NCI-H146 (cell line): ENCODE measurements around the gene HELZ2.
A peak's percentile ranks its signal among the peaks of the same experiment; 100 is the strongest.

Source experiments
- DNase-seq: peaks from one replicate; lab custom pipeline; 2025; lab: John Stamatoyannopoulos, UW

The HELZ2 gene

DNA sequence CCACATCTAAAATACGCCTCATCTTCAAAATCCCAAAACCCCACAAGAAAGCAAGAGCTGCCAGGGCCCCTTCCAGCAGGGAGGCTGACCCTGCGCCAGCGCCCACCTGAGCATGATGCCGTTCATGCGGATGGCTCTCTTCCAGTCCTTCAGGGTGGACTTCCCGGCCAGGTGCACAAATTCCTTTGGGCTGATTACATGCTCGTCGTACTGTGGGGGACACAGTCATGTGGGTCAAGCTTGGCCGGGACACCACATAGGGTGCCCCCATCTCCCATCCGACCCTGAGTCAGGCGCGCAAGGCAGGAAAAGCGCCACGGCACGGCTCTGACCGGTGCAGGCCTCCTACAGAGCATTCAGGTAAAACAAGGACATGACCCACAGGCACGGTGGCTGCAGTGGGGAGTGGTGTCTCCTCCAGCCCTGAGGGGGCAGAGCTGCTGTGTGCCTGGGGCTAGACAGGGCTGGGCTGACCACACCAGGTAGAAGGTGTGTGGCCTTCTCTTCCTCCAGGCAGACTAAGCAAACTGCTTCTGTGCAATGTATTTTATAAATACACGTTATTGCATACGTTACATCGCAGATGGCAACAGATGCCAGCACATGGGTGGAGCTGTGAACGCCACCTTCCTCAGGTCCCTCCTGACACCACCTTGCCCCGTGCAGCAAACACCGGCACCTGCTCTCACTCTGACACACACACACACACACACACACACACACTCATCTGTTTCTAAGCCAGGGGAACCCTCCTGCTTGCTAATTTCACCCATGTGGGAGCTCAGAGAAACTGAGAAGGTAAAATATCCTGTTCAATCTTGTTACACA lies 23.8 kb upstream of the HELZ2 start:
- DNase-seq = no peak

DNA sequence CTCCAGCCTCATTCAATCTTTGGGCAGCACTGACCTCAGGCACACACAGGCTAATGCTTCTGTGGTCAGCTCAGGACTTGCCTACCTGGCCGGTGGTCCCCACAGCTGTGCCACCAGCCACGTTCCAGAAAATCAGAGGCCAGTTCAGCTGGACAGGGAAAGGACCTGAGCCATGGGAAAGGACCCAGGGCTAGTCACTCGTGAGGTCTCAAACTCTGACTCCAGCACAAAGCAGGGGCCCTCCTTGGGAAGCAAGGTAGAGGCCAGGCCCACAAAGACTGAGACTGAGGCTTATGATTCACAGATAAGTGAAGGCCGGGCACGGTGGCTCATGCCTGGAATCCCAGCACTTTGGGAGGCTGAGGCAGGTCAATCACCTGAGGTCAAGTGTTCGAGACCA lies 22.4 kb upstream of the HELZ2 start:
- DNase-seq = no peak

DNA sequence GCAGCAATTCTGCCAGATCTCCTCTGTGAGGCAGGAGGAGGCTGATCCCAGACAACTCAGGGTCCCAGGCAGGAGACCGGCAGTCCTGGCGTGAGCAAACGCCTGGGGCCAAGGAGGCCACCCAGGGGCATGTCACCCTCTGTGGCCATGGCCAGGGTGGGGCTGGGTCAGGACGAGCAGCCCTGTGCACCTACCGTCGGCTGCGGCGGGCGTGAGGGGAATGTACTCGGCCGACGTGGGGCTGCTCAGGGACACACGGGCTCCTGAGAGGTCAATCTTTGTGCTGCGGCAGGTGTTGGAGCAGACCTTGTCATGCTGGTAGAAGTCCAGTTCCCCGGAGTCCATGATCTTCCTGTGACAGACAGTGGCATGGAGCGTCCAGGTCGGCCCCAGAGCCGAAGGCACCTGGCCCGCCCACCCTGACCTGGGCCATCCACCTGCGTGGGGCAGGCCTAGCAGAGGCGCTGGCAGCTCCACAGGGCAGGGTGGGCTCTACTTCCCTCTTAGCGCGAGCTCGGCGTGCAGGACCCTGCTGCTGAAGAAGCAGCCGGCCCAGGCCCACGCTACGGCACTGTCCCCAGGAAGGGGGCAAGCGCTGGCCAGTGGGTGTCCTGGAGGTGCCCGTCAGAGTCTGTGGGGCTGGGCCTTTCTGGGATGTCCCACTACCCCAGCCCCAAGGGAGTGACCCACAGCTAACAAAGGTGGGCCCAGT lies 21.5 kb upstream of the HELZ2 start:
- no peak for DNase-seq

DNA sequence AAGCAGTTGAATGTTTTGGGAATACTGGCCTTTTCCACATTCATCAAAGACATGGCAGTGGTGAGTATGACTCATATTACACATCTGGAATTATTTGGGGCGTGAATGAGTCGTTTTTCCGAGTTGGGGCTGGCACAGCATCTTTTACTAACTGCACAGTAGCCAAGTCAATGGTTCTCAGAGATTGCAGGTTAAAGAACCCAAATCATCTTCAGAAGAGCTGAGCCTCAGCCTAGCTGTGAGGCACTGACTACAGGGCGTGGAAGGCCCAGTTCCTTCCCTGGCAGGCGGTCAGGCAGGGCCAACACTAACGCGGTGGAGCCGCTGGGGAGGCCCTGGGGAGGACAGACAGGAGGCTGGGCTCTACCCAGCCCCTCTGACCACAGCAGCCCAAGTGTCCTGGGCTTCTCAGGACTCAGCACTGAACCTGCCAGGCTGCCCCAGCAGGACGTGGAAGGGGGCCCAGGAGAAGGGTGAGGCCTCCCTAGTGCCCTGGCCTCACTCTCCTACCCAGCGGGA lies 20.1 kb upstream of the HELZ2 start:
- DNase-seq = no peak

DNA sequence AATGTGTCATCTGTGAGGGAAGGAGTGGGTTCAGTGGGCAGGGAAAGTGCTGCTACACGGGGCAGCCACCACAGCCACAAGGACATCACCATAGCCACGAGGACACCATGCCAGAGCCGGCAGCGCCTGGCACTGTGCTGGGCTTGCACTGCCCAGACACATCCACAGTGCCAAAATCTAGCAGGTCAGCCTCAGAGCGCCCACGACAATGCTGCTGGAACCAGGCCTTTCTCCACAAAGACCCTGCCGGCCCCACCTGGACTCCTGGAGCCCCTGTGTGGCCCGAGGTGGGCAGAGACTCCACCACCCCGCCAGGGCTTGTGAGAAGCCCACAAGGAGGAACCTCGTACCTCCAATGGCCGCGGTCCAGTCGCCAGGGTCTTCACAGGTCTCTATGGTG lies 18.6 kb upstream of the HELZ2 start:
- DNase-seq = no peak

DNA sequence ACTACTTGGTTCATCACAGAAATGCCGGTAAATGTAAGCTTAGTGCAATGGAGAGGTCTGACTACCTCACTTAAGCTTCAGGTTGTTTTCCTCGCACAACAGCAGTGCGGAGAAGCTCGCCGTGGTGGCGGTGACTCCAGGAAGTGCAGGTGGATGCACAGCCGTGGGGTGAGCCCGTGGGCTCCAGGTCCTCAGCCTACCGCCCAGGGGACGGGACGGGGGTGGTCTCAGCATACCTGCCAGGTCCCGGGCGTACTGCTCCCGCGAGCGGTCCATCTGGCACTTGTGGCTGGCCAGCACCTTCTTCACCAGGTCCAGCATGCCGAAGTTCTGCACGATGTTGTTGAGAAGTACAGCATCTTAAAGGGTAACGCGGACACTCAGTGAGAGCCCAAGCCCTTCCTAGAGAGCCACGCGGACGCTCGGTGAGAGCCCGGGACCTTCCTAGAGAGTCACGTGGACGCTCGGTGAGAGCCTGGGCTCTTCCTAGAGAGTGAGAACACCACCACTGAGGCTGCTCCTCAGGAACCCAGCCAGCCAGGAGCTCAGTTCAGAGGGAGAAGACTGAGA lies 17.8 kb upstream of the HELZ2 start:
- DNase-seq = no peak

DNA sequence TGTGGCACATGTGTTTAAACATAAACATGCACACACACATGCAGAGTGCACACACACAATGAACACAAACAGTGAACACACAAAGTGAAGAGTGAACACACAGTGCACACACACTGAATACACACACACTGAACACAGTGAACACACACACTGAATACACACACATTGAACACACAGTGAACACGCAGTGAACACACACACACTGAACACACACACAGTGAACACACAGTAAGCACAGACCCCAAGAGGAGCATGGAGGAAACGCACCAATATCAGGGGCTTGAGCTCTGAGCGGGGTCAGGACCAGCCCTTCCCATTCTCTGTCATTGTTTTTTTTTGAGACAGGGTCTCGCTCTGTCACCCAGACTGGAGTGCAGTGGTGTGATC lies 17.1 kb upstream of the HELZ2 start:
- DNase-seq = no peak

DNA sequence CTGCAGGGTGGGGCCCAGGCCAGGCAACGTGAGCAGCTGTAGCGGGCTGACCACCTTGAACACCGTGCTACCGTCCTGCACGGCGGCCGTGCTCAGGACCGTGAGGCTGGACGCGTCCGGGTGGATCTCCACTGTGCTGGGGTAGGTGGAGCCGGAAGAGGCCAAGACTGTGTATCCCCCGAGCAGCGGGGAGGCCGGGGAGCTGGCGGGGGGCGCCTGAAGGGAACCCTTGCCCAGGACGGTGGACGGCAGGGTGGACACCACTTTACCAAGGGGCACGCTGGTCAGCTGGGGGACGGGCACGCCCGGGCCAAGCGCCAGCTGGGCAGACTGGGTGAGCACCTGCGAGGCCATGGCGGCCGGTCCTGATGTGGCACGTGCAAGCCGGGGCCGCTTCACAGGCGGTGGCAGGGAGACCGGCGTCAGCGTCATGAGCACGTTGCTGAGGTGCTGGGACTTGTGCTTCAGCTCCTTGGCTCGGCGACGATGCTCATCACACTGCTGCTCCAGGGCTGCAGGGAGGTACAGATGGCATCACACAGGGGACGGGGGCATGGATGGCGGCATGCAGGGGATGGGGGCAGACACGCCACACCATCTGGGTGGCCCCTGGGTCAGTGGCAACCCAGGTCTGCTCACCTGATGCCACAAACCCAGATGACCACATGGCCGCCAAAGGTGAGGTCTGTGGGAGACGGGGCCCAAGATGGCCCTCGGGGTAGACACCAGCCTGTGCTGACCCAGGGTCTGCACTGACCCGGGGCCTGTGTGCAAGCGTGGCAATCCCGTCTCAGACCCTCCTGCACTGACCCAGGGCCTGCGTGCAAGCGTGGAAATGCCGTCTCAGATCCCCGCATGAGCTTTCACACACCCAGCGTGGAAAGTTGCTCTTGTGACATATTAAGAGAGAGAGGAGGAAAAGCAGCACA lies 16.4 kb upstream of the HELZ2 start:
- DNase-seq = no peak

DNA sequence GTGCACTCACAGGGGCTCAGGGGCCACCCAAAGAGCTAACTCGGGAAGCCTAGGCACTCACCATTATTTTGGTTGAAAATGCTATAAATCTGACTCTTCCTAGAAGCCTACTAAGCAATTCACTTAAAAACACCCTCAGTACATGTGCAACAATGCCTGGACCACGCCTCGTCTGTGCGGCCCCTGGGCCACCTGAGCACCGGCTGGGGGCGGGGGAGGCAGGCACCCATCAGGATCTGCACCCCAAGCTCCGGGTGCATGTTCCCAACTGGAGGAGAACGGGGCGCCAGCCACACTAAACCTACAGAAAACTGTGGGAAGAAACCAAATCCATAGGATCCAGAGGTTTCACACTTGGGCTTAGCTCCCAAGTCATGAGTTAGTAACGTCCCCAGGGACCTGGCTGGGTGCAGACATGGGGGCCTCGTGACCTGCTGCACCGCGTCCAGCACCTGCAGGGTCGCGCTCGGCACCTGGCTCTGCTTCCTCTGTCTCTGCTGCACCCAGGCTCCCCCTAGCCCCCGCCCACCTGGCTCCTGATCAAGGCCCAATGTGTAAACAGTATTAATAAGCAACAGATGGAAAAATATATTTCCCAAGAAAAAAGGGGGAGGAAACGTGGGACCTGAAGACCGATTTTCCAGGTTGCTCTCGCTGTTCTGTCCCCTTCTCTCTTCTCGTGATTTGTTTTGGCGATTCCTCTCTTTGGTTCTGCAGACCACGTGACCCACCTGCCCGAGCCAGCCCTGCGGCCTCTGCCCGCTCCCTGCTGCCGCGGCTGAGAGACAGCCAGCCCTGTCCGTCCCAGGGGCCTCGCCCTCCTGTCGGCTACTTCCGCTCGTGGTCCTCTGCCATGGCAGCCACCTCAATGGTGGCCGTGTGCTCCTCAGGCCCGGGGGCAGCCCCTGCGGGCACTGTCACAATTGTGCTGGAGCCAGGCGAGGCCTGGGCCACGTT lies 15.5 kb upstream of the HELZ2 start:
- no peak for DNase-seq

DNA sequence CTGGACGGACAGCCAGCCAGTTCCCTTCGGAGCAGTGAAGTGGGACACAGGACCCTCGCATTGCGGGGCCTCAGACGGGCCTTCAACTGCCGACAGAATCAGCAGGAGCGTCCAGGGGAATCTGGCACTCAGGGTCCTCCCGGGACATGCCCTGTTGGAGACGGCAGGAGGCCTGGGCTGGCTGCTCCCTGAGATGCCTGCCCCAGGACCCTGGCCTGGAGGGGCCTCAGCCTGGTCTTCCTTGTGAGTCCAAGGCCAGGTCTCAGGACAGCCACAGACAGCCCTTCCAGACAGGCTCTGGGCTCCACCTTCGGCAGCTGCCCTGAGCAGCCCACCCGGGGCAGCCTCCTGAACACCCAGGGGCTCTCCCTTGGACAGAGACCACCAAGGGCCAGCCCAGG lies 14.6 kb upstream of the HELZ2 start:
- DNase-seq = no peak

DNA sequence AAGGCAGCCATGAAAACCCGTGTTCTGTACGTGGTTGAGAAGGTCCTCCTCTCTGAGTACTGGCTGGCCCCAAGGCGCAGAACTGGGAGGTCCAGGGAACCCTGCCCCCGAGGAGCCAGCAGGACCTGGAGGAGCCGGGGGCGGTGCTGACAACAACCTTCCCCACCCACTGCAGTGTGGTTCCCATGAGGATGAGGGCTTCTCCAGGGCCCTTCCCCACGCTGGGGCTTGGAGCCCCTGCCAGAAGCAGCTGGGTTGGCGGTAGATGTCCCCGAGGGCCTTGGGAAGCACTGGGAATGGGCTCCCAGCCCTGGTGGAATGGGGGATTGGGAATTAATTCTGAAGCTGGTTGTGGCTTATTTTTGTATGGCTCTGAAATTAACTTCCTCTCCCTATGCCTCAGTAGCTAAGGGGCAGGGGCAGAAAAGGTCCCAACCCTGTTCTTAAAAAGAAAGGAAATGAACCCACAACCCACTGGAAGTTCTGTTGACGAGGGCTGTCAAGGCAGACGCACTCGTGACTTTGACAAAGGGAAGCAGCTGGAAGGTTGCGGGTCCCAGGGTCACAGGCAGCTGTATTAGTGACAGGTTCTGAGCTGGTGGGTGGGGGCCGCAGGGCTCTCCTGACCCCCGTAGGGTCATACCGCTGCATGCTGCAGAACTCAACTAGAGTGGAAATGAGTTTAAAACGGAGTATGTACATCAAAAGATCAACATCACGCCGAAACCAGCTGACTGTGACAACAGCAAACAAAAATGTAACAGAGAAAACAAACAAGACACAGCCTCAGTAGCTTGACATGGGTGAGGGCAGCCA lies 13.9 kb upstream of the HELZ2 start:
- DNase-seq = no peak

DNA sequence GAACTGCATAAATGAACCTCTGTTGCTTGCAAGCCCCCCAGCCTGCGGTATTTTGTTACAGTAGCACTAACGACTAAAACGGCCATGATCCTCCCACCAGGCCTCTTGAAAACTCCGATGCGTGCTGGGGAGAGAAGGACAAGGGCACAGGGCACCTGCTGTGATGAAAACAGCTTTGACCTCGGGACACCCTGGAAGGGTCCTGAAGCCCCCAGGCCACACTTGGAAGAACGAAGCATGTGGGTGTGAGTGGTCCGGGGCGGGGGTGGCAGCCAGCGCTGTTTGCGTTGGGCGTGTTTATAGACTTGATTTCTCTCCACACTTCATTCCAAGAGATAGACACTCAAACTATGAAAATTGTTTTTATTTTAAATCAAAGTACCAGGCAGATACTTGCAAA lies 13.2 kb upstream of the HELZ2 start:
- DNase-seq = no peak

DNA sequence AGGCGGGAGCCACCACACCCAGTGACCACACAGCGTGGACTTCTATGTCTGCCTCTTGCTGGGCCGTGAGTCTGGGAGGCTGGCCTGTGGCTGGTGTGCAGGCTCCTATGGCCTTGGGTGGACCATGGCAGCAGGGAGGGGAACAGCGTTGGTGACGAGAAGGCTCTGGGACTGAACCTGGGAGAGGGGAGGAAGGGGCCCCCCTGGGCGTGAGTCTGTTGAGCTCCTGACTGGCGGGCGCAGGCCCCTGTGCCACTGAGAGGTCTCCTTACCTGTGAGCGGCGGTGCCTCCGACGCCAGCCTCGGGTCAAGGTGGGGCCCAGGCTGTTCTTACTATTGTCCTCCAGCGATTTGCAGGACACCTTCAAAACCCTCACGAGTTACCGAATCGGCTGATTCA lies 12.8 kb upstream of the HELZ2 start:
- DNase-seq = no peak

DNA sequence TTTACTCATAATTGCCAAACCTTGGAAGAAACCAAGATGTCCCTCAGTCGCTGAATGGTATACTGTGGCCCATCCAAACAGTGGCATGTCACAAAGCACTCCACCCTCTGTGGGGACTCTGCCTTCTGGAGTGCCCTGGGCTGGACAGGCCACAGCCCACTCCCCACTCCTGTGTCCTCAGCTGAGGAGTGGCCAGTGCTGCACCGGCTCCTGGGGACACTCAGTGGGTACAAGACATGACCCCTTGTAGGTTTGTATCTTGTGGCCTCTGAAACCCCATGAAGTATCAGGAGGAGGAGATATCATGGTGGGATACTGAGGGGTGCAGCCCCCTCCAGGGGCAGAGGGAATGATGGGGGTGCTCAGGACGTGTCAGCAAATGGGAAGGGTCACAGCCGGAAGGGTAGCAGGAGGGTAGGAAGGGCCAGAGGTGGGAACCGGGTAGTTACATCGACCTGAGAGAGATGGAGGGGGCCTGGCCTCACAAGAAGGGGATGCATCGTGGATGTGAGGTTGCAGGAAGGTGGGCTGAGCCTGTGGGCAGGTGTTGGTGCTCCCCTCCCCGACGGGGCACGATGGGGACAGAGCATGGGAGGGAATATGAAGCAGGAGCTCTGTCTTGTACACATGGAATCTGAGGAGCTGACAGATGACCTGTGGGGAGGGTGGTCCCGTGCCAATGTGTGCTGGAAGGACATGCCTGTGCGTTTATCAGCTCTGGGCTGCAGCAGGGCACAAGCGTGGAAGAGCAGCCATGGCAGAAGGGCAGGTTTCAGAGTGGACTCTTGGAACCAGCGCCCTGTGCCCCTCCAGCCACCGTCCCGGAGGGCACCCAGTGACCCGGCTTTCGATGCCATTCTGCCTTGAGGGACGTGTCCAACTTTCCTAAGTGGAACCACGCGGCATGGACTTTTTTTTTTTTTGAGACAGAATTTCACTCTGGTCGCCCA lies 11.9 kb upstream of the HELZ2 start:
- no peak for DNase-seq

DNA sequence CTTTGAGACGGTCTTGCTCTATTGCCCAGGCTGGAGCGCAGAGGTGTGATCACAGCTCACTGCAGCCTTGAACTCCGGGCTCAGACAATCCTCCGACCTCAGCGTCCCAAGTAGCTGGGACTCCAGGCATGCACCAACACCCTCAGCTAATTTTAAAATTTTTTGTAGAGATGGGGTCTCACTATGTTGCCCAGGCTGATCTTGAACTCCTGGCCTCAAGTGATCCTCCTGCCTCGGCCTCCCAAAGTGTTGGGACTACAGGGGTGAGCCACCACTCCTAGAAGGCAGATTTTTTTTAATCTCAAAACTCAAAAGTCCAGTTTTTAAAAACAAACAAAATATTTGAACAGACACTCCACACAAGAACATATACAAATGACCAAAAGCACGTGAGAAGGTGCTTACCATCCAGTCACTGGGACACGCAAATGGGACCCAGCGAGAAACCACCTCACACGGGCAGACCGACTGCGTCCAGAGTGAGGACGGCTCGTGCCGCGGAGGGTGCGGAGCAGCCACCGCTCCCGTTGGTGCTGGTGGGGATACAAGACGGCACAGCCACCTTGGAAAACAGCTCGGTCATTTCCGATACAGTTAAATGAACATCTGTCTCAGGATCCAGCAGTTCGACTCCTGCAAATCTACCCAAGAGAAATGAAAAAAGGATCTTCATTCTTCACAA lies 8.5 kb upstream of the HELZ2 start:
- no peak for DNase-seq

DNA sequence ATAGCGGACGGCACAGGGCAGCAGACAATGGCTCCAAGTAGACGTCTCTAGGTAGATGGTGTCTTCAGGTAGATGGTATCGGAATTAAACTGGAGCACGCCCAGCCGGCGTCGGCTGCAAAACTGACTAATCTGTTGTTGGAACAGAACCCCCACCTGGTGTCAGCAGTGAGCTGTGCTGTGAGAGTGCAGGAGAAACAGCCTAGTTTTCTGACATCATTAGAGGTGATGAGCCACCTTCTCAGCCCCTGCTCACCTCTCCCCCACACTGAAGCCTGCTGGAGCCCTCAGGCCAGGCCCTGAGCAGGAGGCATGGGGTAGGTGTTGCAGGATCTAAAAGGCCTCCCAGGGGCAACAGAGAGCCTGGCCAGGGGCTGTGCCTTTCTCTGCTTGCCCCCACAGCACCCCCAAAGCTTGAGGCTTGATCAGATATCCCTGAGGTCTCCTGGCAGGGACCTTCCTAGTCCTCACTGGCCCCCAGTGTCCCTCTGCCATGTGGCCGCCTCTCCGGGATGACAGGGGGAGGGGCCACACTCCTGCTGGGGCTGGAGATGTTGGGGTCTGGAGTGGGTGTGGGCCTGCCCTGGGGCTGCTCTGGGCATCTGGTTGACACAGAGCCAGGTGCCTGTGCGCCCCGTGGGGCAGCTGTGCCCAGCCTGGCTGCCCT lies 6.9 kb upstream of the HELZ2 start:
- DNase-seq = peak; percentile 33

DNA sequence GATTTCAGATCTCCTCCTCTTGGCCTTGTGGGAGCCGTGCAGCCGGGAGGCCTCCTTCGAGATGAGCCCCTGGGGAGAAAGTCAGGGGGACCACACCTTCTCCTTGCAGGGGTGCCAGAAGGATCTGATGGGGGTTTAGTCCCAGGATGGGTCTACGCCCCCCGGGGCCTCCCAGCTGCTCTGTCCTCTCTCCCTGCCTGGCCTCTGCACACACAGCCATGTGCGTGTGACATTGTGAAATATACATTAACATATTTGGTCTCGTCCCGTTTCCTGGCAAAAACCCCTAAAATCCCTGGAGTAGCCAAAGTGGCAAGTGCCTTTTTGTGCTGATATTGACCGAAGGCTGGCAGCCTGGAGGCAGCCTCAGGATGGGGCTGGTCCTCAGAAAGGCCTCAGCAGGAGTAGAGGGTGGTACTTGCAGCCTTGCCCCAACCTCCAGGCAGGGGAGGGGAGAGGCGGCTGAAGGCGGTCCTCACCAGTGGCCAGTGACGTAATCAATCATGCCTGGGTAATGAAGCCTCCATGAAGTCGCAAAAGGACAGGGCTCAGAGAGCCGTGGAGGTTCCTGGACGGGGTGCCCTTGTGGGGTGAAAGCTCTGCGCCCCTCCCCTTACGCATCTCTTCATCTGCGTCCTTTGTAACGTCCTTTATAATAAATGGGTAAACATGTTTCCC lies 5.1 kb upstream of the HELZ2 start:
- DNase-seq = no peak
